ENCODE data around the gene LGALS1.

GRCh38 chr22:37697538-37697835 lies 22.1 kb downstream of the LGALS1 start:
- TF ChIP-seq EZH2 (IDR thresholded peaks at IDR 0.05; ENCODE audit: borderline replicate concordance, insufficient read depth, low read depth, low read length, poor library complexity, severe bottlenecking) = no peak
- TF ChIP-seq, protein P1, sequence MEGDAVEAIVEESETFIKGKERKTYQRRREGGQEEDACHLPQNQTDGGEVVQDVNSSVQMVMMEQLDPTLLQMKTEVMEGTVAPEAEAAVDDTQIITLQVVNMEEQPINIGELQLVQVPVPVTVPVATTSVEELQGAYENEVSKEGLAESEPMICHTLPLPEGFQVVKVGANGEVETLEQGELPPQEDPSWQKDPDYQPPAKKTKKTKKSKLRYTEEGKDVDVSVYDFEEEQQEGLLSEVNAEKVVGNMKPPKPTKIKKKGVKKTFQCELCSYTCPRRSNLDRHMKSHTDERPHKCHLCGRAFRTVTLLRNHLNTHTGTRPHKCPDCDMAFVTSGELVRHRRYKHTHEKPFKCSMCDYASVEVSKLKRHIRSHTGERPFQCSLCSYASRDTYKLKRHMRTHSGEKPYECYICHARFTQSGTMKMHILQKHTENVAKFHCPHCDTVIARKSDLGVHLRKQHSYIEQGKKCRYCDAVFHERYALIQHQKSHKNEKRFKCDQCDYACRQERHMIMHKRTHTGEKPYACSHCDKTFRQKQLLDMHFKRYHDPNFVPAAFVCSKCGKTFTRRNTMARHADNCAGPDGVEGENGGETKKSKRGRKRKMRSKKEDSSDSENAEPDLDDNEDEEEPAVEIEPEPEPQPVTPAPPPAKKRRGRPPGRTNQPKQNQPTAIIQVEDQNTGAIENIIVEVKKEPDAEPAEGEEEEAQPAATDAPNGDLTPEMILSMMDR (IDR thresholded peaks at IDR 0.05) = no peak

All from B cell (primary cell).